GM12878 (cell line): ENCODE results near the gene DLG2. TPM values are rescaled to one million over a fixed set of nuclear protein-coding genes. Genes with fewer than 3 reads are reported as not detected.

ENCODE experiments used
- ATAC-seq: fragments of 200-7000 bp; cut with Tn5 transposase; 3 replicates; pipeline ENCODE4 v1.9.1; 2020; ENCODE audit warnings: mild to moderate bottlenecking, moderate library complexity
- BruUV-seq: library from RNA; stranded (reverse); fragments of 400-500 nt; replicated peaks from 2 replicates; lab custom pipeline; 2021; lab: Mats Ljungman, UMichigan
- CTCF ChIA-PET: fragments of 300-600 bp; sonication (Branson Sonifier 250); formaldehyde crosslinking; extraction: SDS; loops from one replicate; lab custom pipeline; 2021; ENCODE audit warnings: inconsistent platforms; lab: Yijun Ruan, JAX
- POLR2A ChIA-PET: fragments of 350-600 bp; formaldehyde crosslinking; extraction: SDS; loops from one replicate; lab custom pipeline; 2021; ENCODE audit warnings: inconsistent platforms; lab: Charles Lee
- RAD21 ChIA-PET: fragments of 300-600 bp; sonication (Branson Sonifier 250); formaldehyde crosslinking; loops from one replicate; lab custom pipeline; 2023; ENCODE audit warnings: antibody characterized with exemption; ENCODE audit not compliant: unreplicated experiment; lab: Charles Lee
- SMC1A ChIA-PET: fragments of 300-600 bp; sonication (Branson Sonifier 250); formaldehyde crosslinking; loops from one replicate; lab custom pipeline; 2023; ENCODE audit not compliant: unreplicated experiment, uncharacterized antibody; lab: Charles Lee
- DNase-seq: peaks from one replicate; pipeline ENCODE4 v3.0.0-alpha.2; 2011; ENCODE audit warnings: low read depth, low spot score
- FAIRE-seq: peaks from 3 replicates; lab custom pipeline; 2011; peaks lifted over from hg19 to GRCh38; lab: Jason Lieb, UNC
- H2AFZ ChIP-seq: 2 replicates; pipeline ENCODE4 v1.6.0; 2011; ENCODE audit warnings: low read depth, low read length, control low read depth; ENCODE audit not compliant: control insufficient read depth
- H3K27ac ChIP-seq: 2 replicates; pipeline ENCODE4 v1.5.1; 2011; ENCODE audit warnings: control low read depth; ENCODE audit not compliant: control insufficient read depth, insufficient read depth
- H3K27me3 ChIP-seq, 2 experiments: replicated peaks in 1 of 2; 2 replicates each; pipeline versions ENCODE4 v1.6.0 to v1.6.1; 2011; ENCODE audit warnings: low read length in 1 of 2; ENCODE audit not compliant: control insufficient read depth in 2 of 2, insufficient read depth in 2 of 2
- H3K36me3 ChIP-seq, 2 experiments: 2 replicates each; pipeline ENCODE4 v1.5.1; 2011; ENCODE audit warnings: low read length in 1 of 2; ENCODE audit not compliant: control insufficient read depth in 2 of 2, insufficient read depth in 2 of 2
- H3K4me1 ChIP-seq: 2 replicates; pipeline ENCODE4 v1.6.1; 2011; ENCODE audit warnings: mild to moderate bottlenecking, low read length, moderate library complexity, mixed read lengths; ENCODE audit not compliant: control insufficient read depth, insufficient read depth
- H3K4me2 ChIP-seq: 2 replicates; pipeline ENCODE4 v1.6.0; 2011; ENCODE audit warnings: control low read depth; ENCODE audit not compliant: control insufficient read depth, insufficient read depth
- H3K4me3 ChIP-seq: fragments of 200-600 bp; sonication (generic); 2 replicates; pipeline ENCODE4 v1.5.1; 2016
- H3K79me2 ChIP-seq: 2 replicates; pipeline ENCODE4 v1.6.0; 2011; ENCODE audit warnings: low read length; ENCODE audit not compliant: control insufficient read depth, insufficient read depth
- H3K9ac ChIP-seq: 2 replicates; pipeline ENCODE4 v1.8.0; 2011; ENCODE audit warnings: low read length, control low read depth, mixed read lengths; ENCODE audit not compliant: control insufficient read depth, insufficient read depth
- H3K9me3 ChIP-seq: replicated peaks from 3 replicates; pipeline ENCODE4 v1.5.1; 2011; ENCODE audit warnings: mild to moderate bottlenecking, low read length; ENCODE audit not compliant: control insufficient read depth, insufficient read depth
- H4K20me1 ChIP-seq: 2 replicates; pipeline ENCODE4 v1.6.0; 2011; ENCODE audit not compliant: control insufficient read depth, insufficient read depth
- CBFB ChIP-seq: IDR thresholded peaks from 2 replicates; pipeline ENCODE4 v1.6.1; 2016; ENCODE audit warnings: antibody characterized with exemption, low read depth
- GATAD2B ChIP-seq: fragments of 450-650 bp; conservative IDR thresholded peaks from 2 replicates; pipeline ENCODE4 v1.6.1; 2017; ENCODE audit warnings: low read depth, mild to moderate bottlenecking, moderate library complexity
- JUNB ChIP-seq: IDR thresholded peaks from 2 replicates; pipeline ENCODE4 v1.6.1; 2016; ENCODE audit warnings: antibody characterized with exemption, mild to moderate bottlenecking
- NBN ChIP-seq: fragments of 450-650 bp; IDR thresholded peaks from 2 replicates; pipeline ENCODE4 v1.6.1; 2016
- PAX8 ChIP-seq: fragments of 450-650 bp; IDR thresholded peaks from 2 replicates; pipeline ENCODE4 v1.6.1; 2017; ENCODE audit warnings: mild to moderate bottlenecking, moderate library complexity
- PBX3 ChIP-seq: IDR thresholded peaks from 2 replicates; pipeline ENCODE4 v1.6.1; 2011; ENCODE audit warnings: mild to moderate bottlenecking, low read depth, low read length, moderate library complexity; ENCODE audit not compliant: insufficient replicate concordance
- POU2F2 ChIP-seq: IDR thresholded peaks from 3 replicates; pipeline ENCODE4 v1.6.1; 2011; ENCODE audit warnings: low read depth, mild to moderate bottlenecking, low read length, borderline replicate concordance
- RAD51 ChIP-seq: fragments of 450-650 bp; IDR thresholded peaks from 2 replicates; pipeline ENCODE4 v1.6.1; 2016; ENCODE audit warnings: moderate library complexity, mild to moderate bottlenecking, inconsistent platforms
- RBBP5 ChIP-seq: fragments of 200-600 bp; sonication (generic); conservative IDR thresholded peaks from 2 replicates; pipeline ENCODE4 v1.6.1; 2016
- RCOR1 ChIP-seq: conservative IDR thresholded peaks from 2 replicates; pipeline ENCODE4 v1.6.1; 2012; ENCODE audit warnings: low read depth, low read length, improper control_type of control experiment
- SMC3 ChIP-seq: IDR thresholded peaks from 2 replicates; pipeline ENCODE4 v1.6.1; 2011; ENCODE audit warnings: low read length, improper control_type of control experiment, borderline replicate concordance
- SRF ChIP-seq, 2 experiments: IDR thresholded peaks; 2 replicates each; pipeline ENCODE4 v1.6.1; 2011; ENCODE audit warnings: low read depth in 2 of 2, low read length in 2 of 2, mild to moderate bottlenecking in 1 of 2, moderate library complexity in 1 of 2
- ZSCAN29 ChIP-seq: fragments of 450-650 bp; IDR thresholded peaks from 2 replicates; pipeline ENCODE4 v1.6.1; 2017; ENCODE audit warnings: mild to moderate bottlenecking, moderate library complexity
- WGBS: methylation state at CpG from one replicate; pipeline ENCODE4 v1.1.6; 2016; ENCODE audit warnings: low lambda C conversion rate; ENCODE audit not compliant: insufficient replicate concordance, insufficient coverage; ENCODE audit errors: missing lambda C conversion rate; 5-methylcytosine and 5-hydroxymethylcytosine counted together
- in situ Hi-C: fragments of 300-500 bp; cut with MboI; formaldehyde crosslinking; loops from 9 replicates; pipeline ENCODE4 v1.14.3; 2018; ENCODE audit warnings: mixed read lengths
- intact Hi-C: fragments of 100-400 bp; cut with micrococcal nuclease; formaldehyde crosslinking; loops from one replicate; pipeline ENCODE4 v1.14.2; 2022; ENCODE audit not compliant: unreplicated experiment
- polyA plus RNA-seq, 11 experiments: library from polyadenylated mRNA; depleted of rRNA in 4 of 11; unstranded in 6 of 11; stranded (reverse) in 5 of 11; fragments of >200 nt; fragmentation: Nextera tagmentation in 4 of 11; fragmentation: Illumina TruSeq in 1 of 11; extraction: Ambion mirVana in 4 of 11; extraction: Trizol in 1 of 11; gene quantifications; 1 replicate in 1 of 11; 2 replicates in 10 of 11; pipeline versions ENCODE4 v1.2.1 to v1.2.3, GENCODE V29; 2011 to 2016; ENCODE audit warnings: inconsistent platforms in 2 of 11, missing spikeins in 2 of 11, low read depth in 1 of 11
- total RNA-seq, 4 experiments: library from RNA; depleted of rRNA in 3 of 4; stranded (reverse); fragments of >200 nt in 3 of 4; fragmentation: Illumina TruSeq in 1 of 4; extraction: Trizol in 1 of 4; gene quantifications; 2 replicates each; pipeline versions ENCODE4 v1.2.1 to v1.2.3, GENCODE V29; 2013 to 2021

The DLG2 gene
- total and polyA plus RNA-seq, 10 of the 15 experiments (the other 5 are each of a cell fraction or from before 2014, with no cell fraction given): 0.09 to 0.98 (median 0.35) TPM

- Histone ChIP-seq H2AFZ (no peak overlapping the region), H4K20me1 (no peaks in the 10 kb centered on the region), H3K9ac (no peak overlapping the region), H3K4me3 (no peak overlapping the region), H3K27me3 (no peaks in the 10 kb centered on the region), H3K4me2 (no peak overlapping the region), H3K36me3 (no peaks in the 10 kb centered on the region), H3K9me3 (no peaks in the 10 kb centered on the region), H3K79me2 (no peaks in the 10 kb centered on the region), H3K4me1 (no peaks in the 10 kb centered on the region), H3K27ac (no peak overlapping the region)
- WGBS: 8% methylated on average over 3 of the region's 4 CpGs
- ChIA-PET POLR2A (no interaction called here), SMC1A (no interaction called here), RAD21 (no interaction called here), CTCF (interaction anchor here (1.5 kb wide), 1 partner anchor 10 kb away, joined by 3 read pairs; no protein-coding TSS in a partner anchor)
- no peak for ATAC-seq
- intact Hi-C loops (no loop called here), in situ Hi-C loops (no loop called here)
- no peak for DNase-seq
- BruUV-seq: no TSS peak
- FAIRE-seq: no peak
- TF ChIP-seq PAX8 (no peak), ZSCAN29 (no peak), JUNB (no peak), RBBP5 (no peak), RCOR1 (no peak), SRF (IDR thresholded peaks at IDR 0.05; ENCODE audit: low read depth in 2 of 2, low read length in 2 of 2) (no peak)
These were observed 1094.8 kb downstream of the DLG2 start for GRCh38 chr11:84532364-84532763.

GRCh38 chr11:84526250-84526649, 1100.9 kb downstream of the DLG2 start:
- ChIA-PET RAD21 (no interaction called here), SMC1A (no interaction called here), CTCF (interaction anchor here (1.1 kb wide), 1 partner anchor 27 kb away, joined by 3 read pairs; no protein-coding TSS in a partner anchor), POLR2A (no interaction called here)
- Histone ChIP-seq H3K4me2 (no peak overlapping the region), H4K20me1 (no peaks in the 10 kb centered on the region), H3K36me3 (no peaks in the 10 kb centered on the region), H3K9ac (no peak overlapping the region), H3K4me1 (no peaks in the 10 kb centered on the region), H3K27ac (no peak overlapping the region), H3K79me2 (no peaks in the 10 kb centered on the region), H3K27me3 (no peaks in the 10 kb centered on the region), H3K9me3 (no peaks in the 10 kb centered on the region), H3K4me3 (no peak overlapping the region), H2AFZ (no peak overlapping the region)
- ATAC-seq (no peak), DNase-seq (no peak), FAIRE-seq (no peak)
- intact Hi-C loops (no loop called here), in situ Hi-C loops (no loop called here)
- BruUV-seq: no TSS peak
- TF ChIP-seq SRF (IDR thresholded peaks at IDR 0.05; ENCODE audit: low read depth in 2 of 2, low read length in 2 of 2) (no peak), NBN (no peak), RAD51 (no peak), PBX3 (no peak), SMC3 (no peak), GATAD2B (no peak), CBFB (no peak), POU2F2 (no peak)
